GM20431 (cell line): Measurements from ENCODE around the gene MGP.

ENCODE experiments used
- in situ Hi-C: fragments of 300-500 bp; cut with MseI, MboI; formaldehyde crosslinking; loops from one replicate; pipeline ENCODE4 v1.15.0; 2020; ENCODE audit warnings: low sequenced_read_pairs; ENCODE audit not compliant: unreplicated experiment

MGP gene

GRCh38 chr12:14885718-14886221 lies at the start of gene MGP:
Gene MGP, minus strand, starts transcription at chr12:14885854. Its CDS starts 63 bp downstream, at chr12:14885791.
- in situ Hi-C loops: no loop called here

DNA sequence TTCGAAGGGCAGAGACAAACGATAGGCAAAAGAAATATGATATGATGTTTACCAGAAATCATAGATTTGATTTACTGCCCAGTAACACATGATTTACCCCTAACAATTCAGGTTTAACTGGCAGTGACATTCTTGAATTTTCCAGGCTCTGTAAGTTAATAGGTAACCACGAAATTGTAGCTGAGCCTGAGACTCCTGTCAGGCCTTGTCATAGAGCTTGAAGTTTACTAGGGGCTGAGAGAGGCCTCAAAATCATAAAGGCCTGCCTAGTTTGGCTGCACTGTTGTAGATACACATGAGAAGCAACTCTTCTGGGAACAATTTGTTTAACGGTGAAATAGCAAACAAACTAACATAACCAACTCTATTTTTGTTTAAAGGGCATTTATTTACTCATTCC lies 49.4 kb upstream of the MGP start:
- in situ Hi-C loops: no loop called here

DNA sequence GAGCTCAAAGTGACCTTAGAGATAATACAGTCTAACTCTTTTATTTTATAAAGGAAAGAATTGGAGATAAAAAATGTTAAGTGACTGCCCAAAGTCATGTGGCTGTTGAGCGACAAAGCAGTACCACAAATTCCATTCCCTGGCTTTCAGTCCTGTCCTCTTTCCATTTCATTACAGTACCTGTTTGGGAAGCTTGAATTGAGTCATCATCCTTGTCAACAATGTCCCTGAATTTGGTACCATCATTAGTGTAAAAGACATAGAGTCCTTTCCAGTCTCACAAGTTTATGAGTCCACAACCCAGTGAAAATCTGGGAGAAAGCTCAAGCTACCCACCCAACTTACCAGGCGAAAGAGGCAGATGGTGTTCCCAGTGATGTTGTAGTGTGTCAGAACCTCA lies 48.9 kb upstream of the MGP start:
- in situ Hi-C loops: no loop called here

DNA sequence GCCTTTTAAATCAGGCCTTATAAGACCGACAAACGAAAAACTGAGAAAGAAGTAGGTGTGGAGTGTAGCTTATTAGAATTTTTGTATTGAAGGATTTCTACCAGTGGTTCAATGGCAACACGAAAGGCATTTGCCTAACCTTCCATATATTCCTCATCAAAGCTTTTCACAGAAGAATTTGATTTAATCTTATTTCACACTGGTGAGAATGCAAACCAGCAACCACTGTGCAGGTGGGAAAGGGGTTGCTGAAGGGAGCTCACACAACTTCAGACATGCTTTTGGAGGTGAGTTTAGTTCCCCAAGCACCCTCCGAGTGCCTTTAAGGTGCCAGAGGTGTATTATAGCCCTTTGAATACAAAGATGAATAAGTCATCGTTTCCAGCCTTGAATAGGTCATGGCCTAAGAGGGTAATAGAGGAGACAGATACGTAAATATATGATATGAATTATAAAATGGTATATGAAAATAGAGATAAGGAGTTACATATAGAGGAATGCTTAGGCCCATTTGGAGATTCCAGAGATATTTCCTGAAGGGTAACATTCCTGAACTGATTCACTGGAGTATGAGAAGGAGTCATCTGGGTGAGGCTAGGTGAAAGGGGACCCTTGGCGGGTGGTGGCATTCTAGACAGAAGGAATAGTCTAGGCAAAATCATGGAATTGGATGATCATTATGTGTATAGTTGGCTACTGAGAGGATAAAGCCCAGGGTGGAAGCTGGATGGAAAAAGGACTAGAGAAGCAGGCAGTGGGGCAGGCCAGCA lies 46.3 kb upstream of the MGP start:
- in situ Hi-C loops: no loop called here

- in situ Hi-C loops: no loop called here
Observed at GRCh38 chr12:14931359-14931758, 45.7 kb upstream of the MGP start.

GRCh38 chr12:14930299-14930698 lies 44.6 kb upstream of the MGP start:
- in situ Hi-C loops: no loop called here

DNA sequence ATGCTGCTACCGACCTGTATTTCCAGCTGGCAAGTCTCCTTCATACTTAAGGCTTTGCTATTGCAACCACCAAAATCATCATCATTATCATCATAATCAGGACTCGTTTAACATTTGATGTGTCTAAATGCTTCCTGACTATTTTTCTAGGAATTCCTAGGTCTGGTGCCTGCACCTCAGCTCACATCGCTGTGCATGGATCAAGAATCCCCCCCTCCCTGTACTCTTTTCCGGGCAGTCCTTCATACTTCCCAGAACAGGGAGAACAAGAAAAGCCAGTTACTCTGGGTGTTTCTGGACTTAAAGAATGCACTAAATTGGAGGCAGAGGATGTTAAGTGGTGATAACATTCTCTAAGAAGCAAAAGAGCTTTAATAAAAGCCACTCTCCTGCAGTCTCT lies 43.3 kb upstream of the MGP start:
- in situ Hi-C loops: no loop called here

GRCh38 chr12:14927267-14927666 lies 41.6 kb upstream of the MGP start:
- in situ Hi-C loops: no loop called here

GRCh38 chr12:14924541-14924940 lies 38.9 kb upstream of the MGP start:
- in situ Hi-C loops: no loop called here

- in situ Hi-C loops: no loop called here
Observed at GRCh38 chr12:14923944-14924343, 38.3 kb upstream of the MGP start.

- in situ Hi-C loops: no loop called here
Observed at GRCh38 chr12:14921218-14921617, 35.6 kb upstream of the MGP start.

GRCh38 chr12:14920475-14921126 lies 34.9 kb upstream of the MGP start:
- in situ Hi-C loops: no loop called here

GRCh38 chr12:14919455-14919854 lies 33.8 kb upstream of the MGP start:
- in situ Hi-C loops: no loop called here

DNA sequence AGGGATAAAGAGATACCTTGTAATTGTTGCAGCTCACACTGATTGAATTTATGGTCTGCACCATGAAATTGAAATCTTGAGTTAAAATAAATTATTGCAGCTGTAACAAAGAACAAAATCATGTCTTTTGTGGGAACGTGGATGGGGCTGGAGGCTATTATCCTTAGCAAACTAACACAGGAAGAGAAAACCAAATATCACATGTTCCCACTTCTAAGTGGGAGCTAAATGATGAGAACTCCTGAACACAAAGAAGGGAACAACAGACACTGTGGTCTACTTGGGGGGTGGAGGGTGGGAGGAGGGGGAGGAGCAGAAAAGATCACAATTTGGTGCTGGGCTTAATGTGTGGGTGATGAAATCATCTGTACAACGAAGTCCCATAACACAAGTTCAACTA lies 30.1 kb upstream of the MGP start:
- in situ Hi-C loops: no loop called here

- in situ Hi-C loops: no loop called here
Observed at GRCh38 chr12:14913381-14913781, 27.7 kb upstream of the MGP start.

DNA sequence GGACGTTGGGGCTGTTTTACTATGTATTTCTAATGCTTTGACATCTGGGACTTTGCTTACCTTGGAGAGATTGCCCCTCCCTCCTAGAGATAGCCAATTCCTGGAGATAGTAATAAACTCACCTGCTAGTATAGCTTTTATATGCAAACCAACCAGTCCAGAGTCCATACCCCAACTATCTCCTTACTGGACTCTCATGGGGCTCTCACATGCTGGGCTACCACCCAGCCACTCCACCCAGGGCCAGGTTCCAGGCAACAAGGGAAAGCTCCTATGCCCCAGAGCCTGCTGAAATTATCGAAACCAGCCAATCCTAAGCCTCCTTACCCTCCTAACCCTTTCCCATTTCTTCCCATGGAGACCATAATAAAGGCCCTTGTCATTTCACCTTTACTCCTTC lies 25.5 kb upstream of the MGP start:
- in situ Hi-C loops: no loop called here

- in situ Hi-C loops: no loop called here
Observed at GRCh38 chr12:14910090-14910915, 24.6 kb upstream of the MGP start.

DNA sequence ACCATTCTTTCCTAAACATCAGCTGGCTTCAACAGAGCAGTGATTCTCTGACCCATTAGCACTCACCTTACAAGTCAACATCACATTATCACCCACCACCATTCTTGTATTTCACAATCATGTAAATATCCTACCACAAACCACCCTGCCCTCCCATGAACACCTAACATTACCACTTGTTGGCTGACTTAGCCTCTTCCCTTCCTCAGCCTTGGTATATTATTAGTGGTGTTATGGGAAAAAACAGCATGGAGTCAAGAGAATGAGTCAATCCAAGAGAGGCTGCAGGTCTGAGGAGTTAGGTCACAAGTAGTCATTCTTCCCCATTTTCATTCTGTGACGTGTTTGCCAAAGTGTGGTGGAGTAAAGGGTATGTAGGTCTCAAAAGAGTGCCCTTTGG lies 22.3 kb upstream of the MGP start:
- in situ Hi-C loops: no loop called here

DNA sequence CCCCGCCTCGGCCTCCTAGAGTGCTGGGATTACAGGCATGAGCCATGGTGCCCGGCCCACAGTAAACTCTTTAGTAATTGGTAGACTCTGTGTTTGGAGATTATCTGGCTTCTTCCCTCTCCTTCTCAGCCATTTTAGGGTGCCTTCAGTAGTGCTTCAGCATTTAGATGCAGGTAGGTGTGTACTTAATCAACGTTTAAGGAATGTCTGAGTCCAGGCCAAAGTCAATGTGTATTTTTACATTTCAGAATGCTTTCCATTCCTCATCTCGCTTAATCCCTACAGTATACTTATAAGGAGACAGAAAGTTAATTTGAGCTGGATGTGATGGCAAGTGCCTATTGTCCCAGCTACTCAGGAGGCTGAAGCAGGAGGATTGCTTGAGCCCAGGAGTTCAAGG lies 20.5 kb upstream of the MGP start:
- in situ Hi-C loops: no loop called here

DNA sequence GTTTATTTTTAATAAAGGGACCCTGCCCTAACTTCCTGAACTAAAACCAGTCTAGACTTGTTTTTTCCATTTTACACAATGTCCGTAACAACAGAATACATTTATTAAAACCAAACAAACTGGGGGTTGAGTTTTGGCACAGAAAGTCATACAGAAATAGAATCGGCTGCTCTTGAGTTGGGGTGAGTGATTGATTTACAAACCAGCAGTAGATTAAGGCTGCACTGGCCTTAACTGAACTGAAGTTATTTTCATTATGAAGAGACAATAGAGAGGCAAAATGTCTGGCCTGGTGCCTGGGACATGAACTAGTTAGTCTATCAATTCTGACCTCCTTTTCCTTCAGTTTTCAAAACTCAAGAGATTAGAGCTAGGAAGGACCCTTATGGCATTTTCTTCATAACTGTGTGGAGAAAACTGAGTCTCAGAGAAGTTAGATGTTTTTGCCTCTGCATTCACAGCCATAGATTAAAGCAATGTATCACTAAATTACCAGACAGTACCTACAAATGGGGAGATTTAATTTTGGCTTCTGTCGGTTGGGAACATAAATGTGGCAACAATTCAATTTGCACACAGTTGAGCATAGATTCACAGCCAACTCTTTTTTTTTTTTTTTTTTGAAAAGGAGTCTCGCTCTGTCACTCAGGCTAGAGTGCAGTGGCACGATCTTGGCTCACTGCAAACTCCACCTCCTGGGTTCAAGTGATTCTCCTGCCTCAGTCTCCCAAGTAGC lies 19.8 kb upstream of the MGP start:
- in situ Hi-C loops: no loop called here
